ENCODE data around the gene PMAIP1. TPM values are rescaled to one million over a fixed set of nuclear protein-coding genes. Genes with fewer than 3 reads are reported as not detected.
"Not testable (repeated sequence)": the region's sequence is repeated elsewhere in the genome, so short reads cannot be mapped to it uniquely, and the experiment has no call there.

The PMAIP1 gene
- total RNA-seq, 1 donor from 2014 or later, result 62.5 TPM

DNA sequence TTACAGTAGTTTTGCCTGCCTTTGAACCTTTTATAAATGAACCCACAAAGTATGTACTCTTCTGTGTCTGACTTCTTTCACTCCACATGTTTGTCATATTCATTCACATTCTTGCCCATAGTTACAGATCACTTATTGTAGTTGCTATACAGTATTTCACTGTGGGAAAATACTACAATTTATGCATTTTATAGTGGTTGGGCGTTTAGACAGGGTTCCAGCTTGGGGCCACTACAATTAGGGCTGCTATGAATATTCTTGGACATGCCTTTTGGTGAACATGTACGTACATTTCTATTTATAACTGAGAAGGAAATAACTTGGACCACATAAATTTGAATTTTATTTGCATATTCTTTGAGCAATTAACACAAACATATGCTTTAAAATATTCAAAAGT is 15.4 kb upstream of the PMAIP1 start:
- DNase-seq (ENCODE audit: low read depth), result no peak

DNA sequence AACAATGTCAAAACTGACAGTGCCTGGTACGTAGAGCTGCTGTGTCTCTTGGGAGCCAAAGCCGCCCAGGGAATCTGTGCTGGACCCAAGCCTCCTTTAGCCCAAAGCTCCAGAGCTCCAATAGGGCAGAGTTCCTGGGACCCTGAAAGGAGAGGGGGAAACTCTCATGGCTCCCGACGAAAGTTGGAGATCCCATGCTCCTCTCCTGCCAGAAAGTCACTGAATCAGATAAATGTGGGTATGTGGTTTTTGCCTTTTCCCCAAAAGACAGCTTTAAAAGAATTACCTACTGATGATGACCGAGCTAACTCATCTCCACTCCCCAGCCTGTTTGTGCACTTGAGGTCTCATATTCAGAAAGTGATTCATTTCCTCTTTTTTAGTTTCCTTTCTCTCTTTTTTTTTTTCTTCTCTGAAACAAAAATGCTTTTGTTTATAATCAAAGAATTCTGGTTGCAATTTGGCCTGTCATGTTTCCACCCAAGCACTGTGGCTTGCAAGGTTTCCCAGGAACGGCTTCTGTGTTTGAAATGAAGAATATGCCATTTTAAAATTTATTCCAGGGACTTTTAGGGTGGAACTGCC is 14.1 kb upstream of the PMAIP1 start:
- DNase-seq (ENCODE audit: low read depth), result peak; percentile 49

DNA sequence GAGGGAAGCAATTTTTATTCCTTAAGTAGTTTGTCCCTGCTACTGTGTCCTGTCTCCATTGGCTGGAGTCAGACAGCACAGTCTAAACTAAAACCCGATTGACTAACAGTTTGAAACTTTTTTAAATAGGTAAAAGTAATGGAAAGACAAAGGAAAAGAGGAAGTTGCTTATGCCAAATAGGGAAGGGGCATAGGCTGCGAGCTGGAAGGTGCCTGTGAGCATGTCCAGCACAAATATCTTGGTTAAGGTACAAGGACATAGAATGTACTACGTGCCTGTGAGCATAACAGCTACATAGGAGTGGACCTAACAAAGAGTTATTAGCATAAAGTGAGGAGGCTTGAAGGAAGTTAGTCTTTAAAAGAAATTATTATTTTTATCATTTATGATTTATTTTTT is 13.4 kb upstream of the PMAIP1 start:
- not testable (repeated sequence) for DNase-seq (ENCODE audit: low read depth)

DNA sequence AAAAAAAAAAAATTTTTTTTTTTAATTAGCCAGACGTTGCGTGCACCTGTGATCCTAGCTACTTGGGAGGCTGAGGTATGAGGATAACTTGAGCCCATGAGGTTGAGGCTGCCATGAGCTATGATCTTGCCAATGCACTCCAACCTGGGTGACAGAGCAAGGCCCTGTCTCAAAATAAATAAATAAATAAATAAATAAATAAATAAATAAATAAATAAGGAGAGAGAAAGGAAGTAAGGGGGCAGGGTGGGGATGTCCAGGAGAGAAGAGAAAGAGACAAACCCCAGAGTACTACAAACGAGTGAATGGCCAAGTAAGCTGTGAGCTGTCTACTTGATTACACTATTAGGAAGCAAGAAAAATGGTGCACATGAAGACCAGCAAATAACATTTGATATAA is 7.7 kb upstream of the PMAIP1 start:
- no peak for DNase-seq (ENCODE audit: low read depth)

DNA sequence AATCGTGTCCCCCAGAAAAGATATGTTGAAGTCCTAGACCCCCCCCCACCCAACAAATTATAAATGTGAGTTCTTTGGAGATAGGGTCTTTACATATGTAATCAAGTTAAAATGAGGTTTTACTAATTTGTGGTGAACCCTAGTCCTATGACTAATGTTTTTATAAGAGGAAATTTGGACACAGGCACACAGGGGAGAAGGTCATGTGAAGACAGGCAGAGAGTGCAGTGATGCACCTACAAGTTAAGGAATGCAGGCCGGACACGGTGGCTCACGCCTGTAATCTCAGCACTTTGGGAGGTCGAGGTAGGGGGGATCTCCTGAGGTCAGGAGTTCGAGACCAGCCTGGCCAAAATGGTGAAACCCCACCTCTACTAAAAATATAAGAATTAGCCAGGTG is 5.8 kb upstream of the PMAIP1 start:
- DNase-seq (ENCODE audit: low read depth), result no peak

DNA sequence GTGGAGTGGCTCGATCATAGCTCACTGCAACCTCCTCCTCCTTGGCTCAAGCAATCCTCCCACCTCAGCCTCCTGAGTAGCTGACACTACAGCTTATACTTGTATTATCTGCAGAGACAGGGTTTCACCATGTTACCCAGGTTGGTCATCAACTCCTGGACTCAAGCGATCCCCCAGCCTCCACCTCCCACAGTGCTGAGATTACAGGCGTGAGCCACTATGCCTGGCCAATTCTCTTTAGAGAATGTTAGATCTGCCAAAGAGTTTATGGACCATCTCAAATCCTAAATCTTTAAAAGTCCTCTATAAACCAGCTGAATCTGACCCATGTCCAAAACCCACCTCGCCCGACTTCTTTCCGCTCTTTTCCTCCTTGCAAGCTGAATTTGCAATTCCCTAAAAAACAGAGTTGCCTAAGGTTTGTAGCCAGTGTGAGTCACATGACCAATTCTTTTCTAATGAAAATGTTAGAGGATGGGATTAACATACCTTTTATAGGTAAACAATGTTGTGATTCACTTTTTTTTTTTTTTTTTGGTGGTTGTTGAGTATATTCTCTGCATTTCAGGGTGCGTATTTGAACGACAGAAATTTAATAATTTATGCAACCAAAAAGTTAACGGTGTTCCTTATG is 2.4 kb upstream of the PMAIP1 start:
- DNase-seq (ENCODE audit: low read depth), result no peak

DNA sequence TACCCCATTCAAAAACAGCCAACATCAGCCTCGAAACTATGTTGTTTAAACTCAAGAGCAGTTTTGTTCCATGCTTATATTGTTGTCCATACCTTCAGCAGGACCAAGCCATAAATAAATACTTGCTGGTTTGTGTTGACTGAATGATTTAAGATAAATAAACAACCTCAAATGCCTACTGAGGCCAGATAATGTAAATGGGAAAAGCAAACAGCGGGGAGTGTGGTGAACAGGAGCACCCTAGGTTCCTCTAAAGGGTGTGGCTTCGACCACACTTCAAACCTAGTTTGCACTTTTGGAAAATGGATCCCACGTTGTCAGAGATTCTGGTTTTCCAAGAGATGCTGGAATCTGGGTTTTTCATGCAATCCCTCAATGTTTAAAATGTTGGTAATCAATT is 1.7 kb upstream of the PMAIP1 start:
- no peak for DNase-seq (ENCODE audit: low read depth)

DNA sequence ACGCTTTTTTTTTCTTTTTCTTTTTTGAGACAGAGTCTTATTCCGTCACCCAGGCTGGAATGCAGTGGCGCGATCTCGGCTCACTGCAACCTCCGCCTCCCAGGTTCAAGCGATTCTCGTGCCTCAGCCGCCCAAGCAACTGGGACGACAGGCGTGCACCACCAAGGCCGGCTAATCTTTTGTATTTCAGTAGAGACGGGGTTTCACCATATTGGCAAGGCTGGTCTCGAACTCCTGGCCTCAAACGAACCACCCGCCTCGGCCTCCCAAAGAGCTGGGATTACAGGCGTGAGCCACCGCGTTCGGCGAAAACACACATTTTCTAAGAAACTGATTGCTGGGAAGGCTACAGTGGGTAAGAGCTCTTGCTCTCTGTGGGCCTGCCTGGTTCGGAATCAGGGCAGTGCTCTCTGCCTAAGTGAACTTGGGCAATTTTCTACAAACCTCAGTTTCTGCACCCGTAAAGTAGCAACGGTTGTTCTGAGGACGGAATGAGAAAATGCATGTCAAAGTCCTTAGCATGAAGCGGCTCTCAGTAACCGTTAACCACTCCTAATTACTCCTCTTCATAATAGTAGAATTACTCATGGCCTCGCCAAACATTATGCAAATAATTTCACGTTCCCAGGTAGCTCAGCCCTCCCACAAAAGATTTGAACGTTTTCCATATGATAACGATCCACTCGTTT is 1.0 kb upstream of the PMAIP1 start:
- no peak for DNase-seq (ENCODE audit: low read depth)

DNA sequence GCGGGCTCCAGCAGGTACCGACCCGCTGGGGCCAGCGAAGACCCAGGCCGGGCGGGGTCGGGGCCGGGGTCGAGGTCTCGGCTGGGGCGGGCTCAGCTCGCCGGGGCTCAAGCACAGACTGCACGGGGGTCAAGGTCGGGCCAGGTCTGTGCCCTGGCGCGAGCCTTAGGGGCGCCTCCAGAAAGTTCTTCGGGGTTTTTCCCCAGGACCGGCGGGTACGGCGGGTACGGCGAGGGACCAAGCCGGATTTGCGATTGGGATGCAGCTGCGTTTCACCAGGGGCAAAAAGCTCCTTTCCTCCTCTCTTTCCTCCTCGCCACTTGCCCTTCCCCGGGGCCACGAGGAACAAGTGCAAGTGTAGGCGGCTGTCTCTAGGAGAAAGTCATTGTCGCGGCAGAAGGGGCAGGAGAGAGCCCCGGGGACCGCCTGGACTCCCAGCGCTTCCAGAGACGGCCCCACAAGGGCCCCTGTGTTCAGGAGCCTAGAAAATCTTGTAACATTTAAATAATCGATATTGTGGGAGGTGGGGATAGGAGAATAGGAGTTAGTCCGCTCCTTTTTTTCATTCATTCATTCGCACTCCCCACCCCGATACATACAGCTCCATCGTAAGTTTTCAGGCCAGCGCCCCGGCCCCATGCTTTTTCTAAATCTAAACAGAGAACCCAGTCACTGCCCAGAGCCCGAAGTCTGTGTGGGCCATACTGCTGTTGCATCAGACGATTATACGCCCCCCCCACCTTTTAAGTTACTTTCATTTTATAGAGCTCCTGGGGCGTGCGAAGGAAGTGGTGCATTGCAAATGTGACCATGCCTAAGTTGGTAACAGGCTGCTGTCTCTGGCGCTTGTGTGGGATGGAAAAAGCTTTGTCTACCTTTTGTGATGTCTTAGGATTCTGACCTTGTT is 679 bp downstream of the PMAIP1 start:
- DNase-seq (ENCODE audit: low read depth), result peak; percentile 50

DNA sequence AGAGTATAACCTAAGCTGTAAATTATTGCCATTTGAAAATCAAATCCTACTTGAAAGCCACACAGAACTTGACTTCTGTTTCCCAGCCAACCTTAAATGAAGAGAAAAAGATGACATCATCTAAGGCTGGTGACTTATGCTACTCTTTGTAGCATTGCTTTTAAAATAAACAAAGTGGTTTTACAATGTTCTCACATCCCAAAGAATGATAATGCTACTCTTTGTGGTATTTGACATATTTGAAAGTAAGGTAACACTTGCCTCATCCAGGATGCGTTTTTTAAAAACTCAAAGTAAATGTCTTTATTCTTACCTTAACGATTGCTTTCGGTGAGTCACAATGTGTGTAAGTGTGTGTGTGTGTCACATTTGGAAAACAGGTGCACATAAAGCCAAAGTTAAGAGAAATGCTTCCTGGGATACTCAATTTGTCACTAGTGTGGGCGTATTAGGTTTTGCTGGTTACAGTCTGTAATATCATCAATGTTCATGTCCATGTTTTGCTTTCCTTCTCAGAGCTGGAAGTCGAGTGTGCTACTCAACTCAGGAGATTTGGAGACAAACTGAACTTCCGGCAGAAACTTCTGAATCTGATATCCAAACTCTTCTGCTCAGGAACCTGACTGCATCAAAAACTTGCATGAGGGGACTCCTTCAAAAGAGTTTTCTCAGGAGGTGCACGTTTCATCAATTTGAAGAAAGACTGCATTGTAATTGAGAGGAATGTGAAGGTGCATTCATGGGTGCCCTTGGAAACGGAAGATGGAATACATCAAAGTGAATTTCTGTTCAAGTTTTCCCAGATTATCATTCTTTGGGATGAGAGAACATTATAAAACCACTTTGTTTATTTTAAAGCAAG is 2.6 kb downstream of the PMAIP1 start:
- peak; percentile 34 for DNase-seq (ENCODE audit: low read depth)

DNA sequence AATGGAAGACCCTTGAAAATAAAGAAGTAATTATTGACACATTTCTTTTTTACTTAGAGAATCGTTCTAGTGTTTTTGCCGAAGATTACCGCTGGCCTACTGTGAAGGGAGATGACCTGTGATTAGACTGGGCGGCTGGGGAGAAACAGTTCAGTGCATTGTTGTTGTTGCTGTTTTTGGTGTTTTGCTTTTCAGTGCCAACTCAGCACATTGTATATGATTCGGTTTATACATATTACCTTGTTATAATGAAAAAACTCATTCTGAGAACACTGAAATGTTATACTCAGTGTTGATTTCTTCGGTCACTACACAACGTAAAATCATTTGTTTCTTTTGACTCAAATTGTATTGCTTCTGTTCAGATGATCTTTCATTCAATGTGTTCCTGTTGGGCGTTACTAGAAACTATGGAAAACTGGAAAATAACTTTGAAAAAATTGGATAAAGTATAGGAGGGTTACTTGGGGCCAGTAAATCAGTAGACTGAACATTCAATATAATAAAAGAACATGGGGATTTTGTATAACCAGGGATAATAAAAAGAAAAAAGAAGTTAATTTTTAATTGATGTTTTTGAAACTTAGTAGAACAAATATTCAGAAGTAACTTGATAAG is 3.3 kb downstream of the PMAIP1 start:
- DNase-seq (ENCODE audit: low read depth), result no peak

DNA sequence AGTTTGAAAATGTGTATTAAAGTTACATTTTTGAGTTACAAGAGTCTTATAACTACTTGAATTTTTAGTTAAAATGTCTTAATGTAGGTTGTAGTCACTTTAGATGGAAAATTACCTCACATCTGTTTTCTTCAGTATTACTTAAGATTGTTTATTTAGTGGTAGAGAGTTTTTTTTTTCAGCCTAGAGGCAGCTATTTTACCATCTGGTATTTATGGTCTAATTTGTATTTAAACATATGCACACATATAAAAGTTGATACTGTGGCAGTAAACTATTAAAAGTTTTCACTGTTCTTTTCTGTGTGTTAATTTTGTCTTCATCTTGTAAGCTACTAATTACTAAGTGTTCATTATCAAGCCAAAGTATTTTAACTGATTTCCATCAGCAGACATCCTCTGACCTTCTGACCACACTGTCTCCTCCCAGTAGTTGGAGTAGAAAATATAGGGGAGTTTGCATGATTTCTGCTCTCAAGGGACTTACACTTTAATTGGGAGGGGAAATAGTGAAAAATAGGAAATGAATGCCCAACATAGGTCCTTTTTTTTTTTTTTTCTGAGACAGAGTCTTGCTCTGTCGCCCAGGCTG is 4.3 kb downstream of the PMAIP1 start:
- no peak for DNase-seq (ENCODE audit: low read depth)

DNA sequence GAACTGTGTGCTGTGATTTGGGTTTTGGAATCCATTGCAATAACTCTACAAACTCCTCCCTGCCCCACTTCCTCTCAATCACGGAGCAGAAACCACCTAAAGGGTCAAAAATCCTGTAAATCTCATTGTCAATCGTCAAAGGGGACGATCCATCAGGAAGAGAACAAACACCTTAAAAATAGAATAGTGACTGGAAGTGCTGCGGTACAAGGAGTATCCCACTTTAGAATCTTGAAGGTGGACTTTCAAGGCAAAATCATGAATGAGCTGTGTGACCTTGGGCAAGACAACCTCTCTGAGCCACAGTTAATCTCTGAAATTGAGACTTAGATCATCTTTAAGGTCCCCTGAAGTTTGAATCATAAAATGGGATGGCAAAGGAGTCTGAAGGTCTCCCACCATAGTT is 5.9 kb downstream of the PMAIP1 start:
- DNase-seq (ENCODE audit: low read depth), result no peak

DNA sequence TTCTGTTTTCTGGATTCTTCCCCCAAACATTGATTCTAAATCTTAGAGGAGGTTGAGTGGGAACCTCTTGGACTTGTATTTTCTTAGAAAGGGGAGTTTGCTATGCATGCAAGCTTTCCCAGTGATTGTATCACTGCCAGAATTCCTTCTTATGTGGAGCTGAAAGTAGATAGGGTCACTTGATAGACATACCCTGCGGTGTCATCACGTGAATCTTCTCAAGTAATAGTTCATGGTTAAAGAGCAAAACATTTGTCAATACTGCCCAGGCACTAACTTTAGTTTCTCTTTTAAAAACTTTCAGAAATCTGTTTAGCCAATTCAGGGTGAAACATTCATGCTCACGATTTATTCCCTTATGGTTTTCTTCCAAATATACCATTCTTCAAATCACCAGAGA is 6.4 kb downstream of the PMAIP1 start:
- DNase-seq (ENCODE audit: low read depth), result no peak

DNA sequence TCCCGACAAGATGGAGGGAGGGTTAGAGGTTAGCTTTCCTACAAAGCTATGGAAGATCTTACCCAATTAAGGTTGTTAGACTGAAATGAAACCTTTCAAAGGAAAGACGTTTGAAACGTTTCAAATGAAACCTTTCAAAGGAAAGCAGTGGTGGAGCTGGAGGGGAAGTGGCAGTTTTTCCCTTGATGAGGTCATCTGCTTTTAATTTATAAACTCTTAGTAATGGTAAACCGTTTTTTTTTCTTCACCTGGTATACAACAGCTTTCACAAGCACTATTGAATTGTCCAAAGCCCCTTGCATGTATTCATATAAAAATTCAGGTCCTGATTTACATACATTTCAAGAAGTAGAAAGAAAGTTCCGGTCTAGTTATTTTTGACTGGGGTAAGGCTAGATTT is 7.4 kb downstream of the PMAIP1 start:
- DNase-seq (ENCODE audit: low read depth), result no peak

DNA sequence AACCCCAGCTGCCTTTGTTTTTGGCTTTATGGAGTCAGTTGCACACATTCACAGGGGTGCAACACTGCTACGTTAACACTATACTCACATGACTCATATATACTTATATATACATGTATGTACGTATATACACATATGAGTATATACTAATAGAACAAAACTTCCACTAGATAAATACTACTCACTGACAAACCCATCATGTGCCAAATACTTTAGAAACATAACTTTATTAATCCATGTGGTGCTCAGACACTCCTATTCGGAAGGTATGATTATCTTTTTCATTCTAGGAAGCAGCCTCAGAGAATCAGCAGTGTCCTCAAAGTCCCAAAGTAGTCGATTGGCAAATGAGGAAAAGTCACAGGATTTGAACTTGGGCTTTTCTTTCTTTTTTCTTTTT is 7.9 kb downstream of the PMAIP1 start:
- DNase-seq (ENCODE audit: low read depth), result no peak

DNA sequence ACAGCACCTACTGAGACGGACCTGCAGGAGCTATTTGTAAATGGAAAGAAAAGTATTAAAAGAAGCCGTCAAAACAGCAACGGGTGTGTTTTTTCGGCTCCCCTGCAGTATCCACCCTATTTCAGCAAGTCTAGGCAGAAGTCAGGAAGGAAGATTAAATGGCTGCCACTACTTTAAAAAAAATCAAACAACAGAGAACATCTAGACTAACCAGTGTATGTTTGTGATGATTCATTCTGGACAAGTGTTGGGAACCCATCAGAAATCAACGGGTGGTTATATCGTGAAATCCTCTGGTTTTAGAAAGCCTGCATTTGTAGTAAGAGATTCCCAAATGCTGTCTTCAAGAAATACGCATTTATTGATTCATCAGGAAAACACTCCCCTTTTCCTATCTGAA is 9.0 kb downstream of the PMAIP1 start:
- DNase-seq (ENCODE audit: low read depth), result peak; percentile 26

DNA sequence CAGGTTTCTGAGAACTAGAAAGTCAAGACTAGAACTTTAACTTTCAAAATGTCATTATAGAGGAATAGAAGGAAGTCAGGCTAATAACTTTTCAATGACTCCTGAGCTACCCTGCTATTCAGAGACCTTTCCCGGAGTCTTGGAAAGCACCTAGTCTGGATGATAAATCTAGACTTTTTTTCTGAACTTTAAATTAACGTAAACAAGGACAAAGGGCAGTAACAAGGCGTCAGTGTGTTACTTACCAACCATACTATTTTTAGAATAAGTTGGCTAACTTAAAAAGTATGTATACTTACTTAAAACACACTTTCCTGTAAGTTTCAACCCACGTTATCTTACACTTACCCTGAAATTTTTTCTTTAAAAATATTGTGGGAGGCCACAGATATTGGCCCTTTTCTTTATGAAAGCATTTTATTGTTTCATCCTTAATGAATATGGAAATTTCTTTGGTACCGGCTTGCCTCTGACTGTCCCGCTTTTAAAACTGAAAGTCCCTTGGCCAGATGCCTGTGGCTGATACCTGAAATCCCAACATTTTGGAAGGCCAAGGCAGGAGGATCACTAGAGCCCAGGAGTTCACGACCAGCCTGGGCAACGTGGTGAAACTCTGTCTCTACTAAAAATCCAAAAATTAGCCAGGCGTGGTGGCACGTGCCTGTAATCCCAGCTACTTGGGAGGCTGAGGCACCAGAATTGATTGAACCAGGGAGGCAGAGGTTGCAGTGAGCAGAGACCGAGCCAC is 9.7 kb downstream of the PMAIP1 start:
- no peak for DNase-seq (ENCODE audit: low read depth)

DNA sequence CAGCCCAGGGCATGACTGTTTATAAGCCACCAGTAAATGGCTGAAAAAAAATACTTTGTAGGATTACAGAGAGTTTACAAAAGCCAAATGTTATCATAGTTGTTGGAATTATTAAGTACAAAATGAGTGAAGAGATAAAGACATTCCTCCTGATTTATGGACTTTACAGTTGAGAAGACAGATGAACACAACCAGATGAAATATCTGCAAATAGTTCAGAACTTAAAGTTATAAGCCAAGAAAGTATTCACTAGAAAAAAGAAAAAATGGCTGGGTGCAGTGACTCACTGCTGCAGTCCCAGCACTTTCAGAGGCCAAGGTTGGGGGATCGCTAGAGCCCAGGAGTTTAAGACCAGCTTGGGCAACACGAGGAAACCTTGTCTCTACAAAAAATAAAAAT is 11.2 kb downstream of the PMAIP1 start:
- peak; percentile 22 for DNase-seq (ENCODE audit: low read depth)
